M059J (cell line): ENCODE data around the gene RPL38. TPM values are rescaled to one million over a fixed set of nuclear protein-coding genes. Genes with fewer than 3 reads are reported as not detected.

ENCODE experiments used
- DNase-seq: peaks from one replicate; pipeline ENCODE4 v3.0.0-alpha.2; 2012; ENCODE audit warnings: low read depth
- total RNA-seq: library from RNA; depleted of rRNA; stranded (reverse); fragments of >200 nt; shearing (Covaris generic); gene quantifications from 2 replicates; pipeline ENCODE4 v1.2.3, GENCODE V29; 2014

RPL38 gene
- total RNA-seq, 1 experiment from 2014 or later, result 515 TPM

GRCh38 chr17:74210191-74211140, 7.0 kb downstream of the RPL38 start:
- DNase-seq, result peak; percentile 57

GRCh38 chr17:74211141-74211911, 7.8 kb downstream of the RPL38 start:
- no peak for DNase-seq

GRCh38 chr17:74211912-74212208, 8.4 kb downstream of the RPL38 start:
- DNase-seq, result no peak

- no peak for DNase-seq
Observed at GRCh38 chr17:74212209-74212912, 8.9 kb downstream of the RPL38 start.

GRCh38 chr17:74212913-74213791, 9.7 kb downstream of the RPL38 start, which contains the start of gene TTYH2:
Gene TTYH2 (plus strand): TSS chr17:74213571. CDS start chr17:74213588, 17 bp downstream.
- peak; percentile 85 for DNase-seq

- no peak for DNase-seq
Observed at GRCh38 chr17:74213861-74214391, 10.4 kb downstream of the RPL38 start.

- no peak for DNase-seq
Observed at GRCh38 chr17:74214484-74215341, 11.2 kb downstream of the RPL38 start.

GRCh38 chr17:74215342-74215727, 11.9 kb downstream of the RPL38 start:
- DNase-seq, result no peak

GRCh38 chr17:74216505-74216904, 13.0 kb downstream of the RPL38 start:
- no peak for DNase-seq

- no peak for DNase-seq
Observed at GRCh38 chr17:74217037-74217730, 13.7 kb downstream of the RPL38 start.

- DNase-seq, result no peak
Observed at GRCh38 chr17:74217888-74218287, 14.4 kb downstream of the RPL38 start.

GRCh38 chr17:74218436-74218835, 15.0 kb downstream of the RPL38 start:
- DNase-seq, result no peak

GRCh38 chr17:74219576-74220133, 16.2 kb downstream of the RPL38 start:
- DNase-seq, result no peak

GRCh38 chr17:74220219-74220618, 16.7 kb downstream of the RPL38 start:
- no peak for DNase-seq

- no peak for DNase-seq
Observed at GRCh38 chr17:74220946-74221818, 17.7 kb downstream of the RPL38 start.

GRCh38 chr17:74222399-74222798, 18.9 kb downstream of the RPL38 start:
- no peak for DNase-seq

- no peak for DNase-seq
Observed at GRCh38 chr17:74223901-74224300, 20.4 kb downstream of the RPL38 start.
